ENCODE data around the gene USP40.

GRCh38 chr2:233430081-233430480 lies 136.5 kb downstream of the USP40 start:
- TF ChIP-seq POLR2A (IDR thresholded peaks at IDR 0.05; ENCODE audit: control extremely low read depth in 1 of 2, low read depth in 2 of 2, low read length in 2 of 2) (no peak), CTCF (IDR thresholded peaks at IDR 0.05; ENCODE audit: control extremely low read depth in 1 of 3, insufficient read depth in 1 of 3, low read depth in 1 of 3, low read length in 3 of 3) (no peak), TAF1 (IDR thresholded peaks at IDR 0.05; ENCODE audit: low read depth, low read length) (no peak), SRF (IDR thresholded peaks at IDR 0.05; ENCODE audit: low read depth, low read length) (no peak), RAD21 (IDR thresholded peaks at IDR 0.05 in 1 of 2, conservative IDR thresholded peaks at IDR 0.05 in 1 of 2; ENCODE audit: low read depth in 2 of 2, low read length in 2 of 2) (no peak), KDM1A (IDR thresholded peaks at IDR 0.05; ENCODE audit: borderline replicate concordance, low read length) (no peak), FOSL1 (IDR thresholded peaks at IDR 0.05; ENCODE audit: insufficient read depth, low read depth, low read length) (no peak), BACH1 (IDR thresholded peaks at IDR 0.05; ENCODE audit: low read length) (no peak), RFX5 (IDR thresholded peaks at IDR 0.05; ENCODE audit: borderline replicate concordance, low read depth, low read length) (no peak), EZH2 (IDR thresholded peaks at IDR 0.05; ENCODE audit: low read depth, low read length, severe bottlenecking) (no peak), POLR2AphosphoS5 (IDR thresholded peaks at IDR 0.05; ENCODE audit: low read depth, low read length) (no peak), SP4 (IDR thresholded peaks at IDR 0.05; ENCODE audit: low read length) (no peak), CREB1 (IDR thresholded peaks at IDR 0.05) (no peak)
